PC-9 (cell line): ENCODE measurements around the gene STPG1. TPM values are rescaled to one million over a fixed set of nuclear protein-coding genes. Genes with fewer than 3 reads are reported as not detected.

Source experiments
- BruUV-seq: library from RNA; stranded (reverse); fragments of 400-500 nt; replicated peaks from 2 replicates; lab custom pipeline; 2021; lab: Mats Ljungman, UMichigan
- CTCF ChIA-PET: fragments of 300-600 bp; sonication (Branson Sonifier 250); formaldehyde crosslinking; loops from one replicate; lab custom pipeline; 2022; ENCODE audit warnings: antibody characterized with exemption; lab: Charles Lee
- POLR2A ChIA-PET: fragments of 300-600 bp; sonication (Branson Sonifier 250); formaldehyde crosslinking; loops from one replicate; lab custom pipeline; 2022; ENCODE audit warnings: antibody characterized with exemption; ENCODE audit not compliant: unreplicated experiment; lab: Charles Lee
- DNase-seq, 2 experiments: peaks; one replicate each; pipeline versions ENCODE4 v3.0.0 to v3.0.0-alpha.2; 2015 to 2022; ENCODE audit warnings: mixed read lengths in 1 of 2
- H2AFZ ChIP-seq: fragments of 200-600 bp; sonication (generic); 2 replicates; pipeline ENCODE4 v1.8.1; 2017; ENCODE audit warnings: antibody characterized with exemption
- H3F3A ChIP-seq: fragments of 200-600 bp; sonication (generic); 2 replicates; pipeline ENCODE4 v1.8.1; 2017; ENCODE audit warnings: antibody characterized with exemption, mild to moderate bottlenecking, low read depth; ENCODE audit not compliant: insufficient read depth
- H3K27ac ChIP-seq: fragments of 200-600 bp; sonication (generic); 2 replicates; pipeline ENCODE4 v1.6.1; 2016; ENCODE audit warnings: mixed run types
- H3K27me3 ChIP-seq: fragments of 200-600 bp; sonication (generic); 2 replicates; pipeline ENCODE4 v1.6.1; 2016; ENCODE audit warnings: low read depth, mixed run types; ENCODE audit not compliant: insufficient read depth
- H3K36me3 ChIP-seq: fragments of 200-600 bp; sonication (generic); 2 replicates; pipeline ENCODE4 v1.6.1; 2016; ENCODE audit warnings: low read depth, mixed run types
- H3K4me1 ChIP-seq: fragments of 200-600 bp; sonication (generic); replicated peaks from 2 replicates; pipeline ENCODE4 v1.6.1; 2016; ENCODE audit warnings: mixed run types; ENCODE audit not compliant: insufficient read depth
- H3K4me2 ChIP-seq: fragments of 200-600 bp; sonication (generic); 2 replicates; pipeline ENCODE4 v1.6.1; 2017; ENCODE audit warnings: mixed run types
- H3K4me3 ChIP-seq: fragments of 200-600 bp; sonication (generic); 2 replicates; pipeline ENCODE4 v1.6.1; 2016; ENCODE audit warnings: mixed run types
- H3K79me2 ChIP-seq: fragments of 200-600 bp; sonication (generic); 2 replicates; pipeline ENCODE4 v1.6.1; 2017; ENCODE audit warnings: low read depth, mixed run types
- H3K9me2 ChIP-seq: fragments of 200-600 bp; sonication (generic); 2 replicates; pipeline ENCODE4 v1.8.1; 2017; ENCODE audit warnings: mild to moderate bottlenecking; ENCODE audit not compliant: insufficient read depth
- H3K9me3 ChIP-seq: fragments of 200-600 bp; sonication (generic); 2 replicates; pipeline ENCODE4 v1.8.1; 2016; ENCODE audit warnings: low read depth; ENCODE audit not compliant: insufficient read depth
- H4K20me1 ChIP-seq: fragments of 200-600 bp; sonication (generic); 2 replicates; pipeline ENCODE4 v1.8.1; 2017; ENCODE audit not compliant: insufficient read depth
- EZH2 ChIP-seq: fragments of 200-600 bp; sonication (generic); IDR thresholded peaks from 2 replicates; pipeline ENCODE4 v1.8.0; 2017; ENCODE audit warnings: antibody characterized with exemption, low read depth
- intact Hi-C: fragments of 100-400 bp; cut with micrococcal nuclease; formaldehyde crosslinking; loops from one replicate; pipeline ENCODE4 v1.10.0; 2022; ENCODE audit not compliant: unreplicated experiment
- total RNA-seq: library from RNA; stranded (reverse); gene quantifications from 2 replicates; pipeline ENCODE4 v1.2.3, GENCODE V29; 2021
- TF ChIP-seq, protein P1 (sequence below): fragments of 200-600 bp; sonication (generic); conservative IDR thresholded peaks from 2 replicates; pipeline ENCODE4 v1.6.1; 2017; ENCODE audit warnings: mixed run types, antibody characterized with exemption, mild to moderate bottlenecking, moderate library complexity

STPG1 gene
- total RNA-seq, 1 experiment from 2014 or later, result 11.4 TPM

DNA sequence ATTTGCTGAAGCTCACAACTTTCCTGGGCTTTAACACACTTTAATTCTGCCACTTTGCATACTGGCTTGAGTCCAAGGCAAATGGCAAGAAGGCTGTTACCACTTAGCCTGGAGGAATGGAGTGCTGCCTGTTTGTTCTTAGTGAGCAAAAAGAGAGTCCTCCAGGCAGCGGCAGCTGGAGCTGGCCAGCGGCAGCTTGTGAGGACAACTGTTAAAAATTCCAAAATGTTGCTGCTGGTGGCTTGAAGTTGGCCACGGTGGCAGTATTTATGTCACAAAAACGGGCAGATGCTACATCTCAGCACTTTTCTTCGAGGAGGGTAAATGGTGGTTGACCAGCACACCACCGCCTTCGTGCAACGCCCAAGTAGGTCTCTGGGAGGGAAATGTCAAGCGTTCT lies 27.3 kb downstream of the STPG1 start:
- no peak for TF ChIP-seq EZH2
- TF ChIP-seq, protein P1, sequence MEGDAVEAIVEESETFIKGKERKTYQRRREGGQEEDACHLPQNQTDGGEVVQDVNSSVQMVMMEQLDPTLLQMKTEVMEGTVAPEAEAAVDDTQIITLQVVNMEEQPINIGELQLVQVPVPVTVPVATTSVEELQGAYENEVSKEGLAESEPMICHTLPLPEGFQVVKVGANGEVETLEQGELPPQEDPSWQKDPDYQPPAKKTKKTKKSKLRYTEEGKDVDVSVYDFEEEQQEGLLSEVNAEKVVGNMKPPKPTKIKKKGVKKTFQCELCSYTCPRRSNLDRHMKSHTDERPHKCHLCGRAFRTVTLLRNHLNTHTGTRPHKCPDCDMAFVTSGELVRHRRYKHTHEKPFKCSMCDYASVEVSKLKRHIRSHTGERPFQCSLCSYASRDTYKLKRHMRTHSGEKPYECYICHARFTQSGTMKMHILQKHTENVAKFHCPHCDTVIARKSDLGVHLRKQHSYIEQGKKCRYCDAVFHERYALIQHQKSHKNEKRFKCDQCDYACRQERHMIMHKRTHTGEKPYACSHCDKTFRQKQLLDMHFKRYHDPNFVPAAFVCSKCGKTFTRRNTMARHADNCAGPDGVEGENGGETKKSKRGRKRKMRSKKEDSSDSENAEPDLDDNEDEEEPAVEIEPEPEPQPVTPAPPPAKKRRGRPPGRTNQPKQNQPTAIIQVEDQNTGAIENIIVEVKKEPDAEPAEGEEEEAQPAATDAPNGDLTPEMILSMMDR, result no peak
- no TSS peak for BruUV-seq
- Histone ChIP-seq H3K4me2 (no peak overlapping the region), H2AFZ (no peak overlapping the region), H3K27ac (no peak overlapping the region), H3K4me3 (no peak overlapping the region), H4K20me1 (no peaks in the 10 kb centered on the region), H3K4me1 (peaks cover 12% of the 10 kb centered on the region), H3K27me3 (no peaks in the 10 kb centered on the region), H3K36me3 (no peaks in the 10 kb centered on the region), H3K9me3 (no peaks in the 10 kb centered on the region), H3F3A (peaks cover 6% of the 10 kb centered on the region; the same call in 1 of the 2 replicates), H3K79me2 (no peaks in the 10 kb centered on the region), H3K9me2 (no peaks in the 10 kb centered on the region)
- intact Hi-C loops, result no loop called here
- DNase-seq, result no peak
- CTCF ChIA-PET, result interaction anchor here (0.8 to 0.9 kb wide), 2 partner anchors 182 to 184 kb away, joined by 5 to 6 read pairs; no protein-coding TSS in a partner anchor
- POLR2A ChIA-PET, result no interaction called here

DNA sequence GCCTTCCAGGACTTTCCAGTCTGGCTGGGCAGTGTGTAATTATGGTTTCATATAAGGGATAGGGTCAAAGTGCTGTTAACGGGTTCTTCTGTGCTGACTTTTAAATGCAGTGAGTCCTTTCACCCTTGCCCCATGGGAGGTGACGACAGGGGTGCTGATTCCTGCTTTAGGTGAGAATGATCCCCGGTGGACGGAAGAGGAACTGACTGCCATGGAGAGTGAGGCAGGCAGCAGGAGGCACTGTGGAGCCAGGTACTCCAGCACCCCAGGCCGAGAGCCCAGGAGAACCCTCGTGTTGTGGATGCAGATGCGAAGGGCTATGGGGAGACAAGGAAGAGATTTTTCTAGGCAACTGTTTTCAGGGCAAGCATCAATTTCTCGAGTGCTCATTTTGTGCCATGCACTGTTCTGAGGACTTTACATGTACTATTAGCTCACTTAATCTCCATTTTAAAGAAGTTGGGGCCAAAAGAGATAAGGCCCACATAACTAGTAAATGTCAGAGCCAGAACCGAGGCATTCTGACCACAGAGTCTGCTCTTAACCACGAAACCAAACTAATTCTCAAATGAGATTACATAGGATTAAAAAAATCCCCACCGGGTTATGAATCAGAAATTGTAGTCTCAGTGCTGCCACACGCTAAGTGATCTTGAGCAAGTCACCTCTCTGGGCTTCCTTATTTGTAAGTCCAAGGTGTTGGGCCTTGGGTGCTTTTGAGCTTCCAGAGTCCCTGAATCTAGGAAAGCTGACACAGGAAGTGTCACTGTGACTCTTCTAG lies 28.2 kb downstream of the STPG1 start:
- H3F3A ChIP-seq, result peaks cover 3% of the 10 kb centered on the region; the same call in 1 of the 2 replicates
- BruUV-seq, result no TSS peak
- H3K36me3 ChIP-seq, result no peaks in the 10 kb centered on the region
- intact Hi-C loops, result no loop called here
- POLR2A ChIA-PET, result no interaction called here
- no peak overlapping the region for H3K4me3 ChIP-seq
- no peak overlapping the region for H2AFZ ChIP-seq
- no peak overlapping the region for H3K4me2 ChIP-seq
- no peak for TF ChIP-seq EZH2
- TF ChIP-seq, protein P1, result peak; percentile 55
- no peaks in the 10 kb centered on the region for H3K9me3 ChIP-seq
- no peak for DNase-seq
- peaks cover 16% of the 10 kb centered on the region for H3K4me1 ChIP-seq
- H3K27me3 ChIP-seq, result no peaks in the 10 kb centered on the region
- CTCF ChIA-PET, result interaction anchor here (0.6 to 0.9 kb wide), 3 partner anchors 182 to 332 kb away, joined by 4 to 6 read pairs (median 5); no protein-coding TSS in a partner anchor
- H3K27ac ChIP-seq, result peak overlapping the region; percentile 49
- no peaks in the 10 kb centered on the region for H3K9me2 ChIP-seq
- no peaks in the 10 kb centered on the region for H4K20me1 ChIP-seq
- no peaks in the 10 kb centered on the region for H3K79me2 ChIP-seq

DNA sequence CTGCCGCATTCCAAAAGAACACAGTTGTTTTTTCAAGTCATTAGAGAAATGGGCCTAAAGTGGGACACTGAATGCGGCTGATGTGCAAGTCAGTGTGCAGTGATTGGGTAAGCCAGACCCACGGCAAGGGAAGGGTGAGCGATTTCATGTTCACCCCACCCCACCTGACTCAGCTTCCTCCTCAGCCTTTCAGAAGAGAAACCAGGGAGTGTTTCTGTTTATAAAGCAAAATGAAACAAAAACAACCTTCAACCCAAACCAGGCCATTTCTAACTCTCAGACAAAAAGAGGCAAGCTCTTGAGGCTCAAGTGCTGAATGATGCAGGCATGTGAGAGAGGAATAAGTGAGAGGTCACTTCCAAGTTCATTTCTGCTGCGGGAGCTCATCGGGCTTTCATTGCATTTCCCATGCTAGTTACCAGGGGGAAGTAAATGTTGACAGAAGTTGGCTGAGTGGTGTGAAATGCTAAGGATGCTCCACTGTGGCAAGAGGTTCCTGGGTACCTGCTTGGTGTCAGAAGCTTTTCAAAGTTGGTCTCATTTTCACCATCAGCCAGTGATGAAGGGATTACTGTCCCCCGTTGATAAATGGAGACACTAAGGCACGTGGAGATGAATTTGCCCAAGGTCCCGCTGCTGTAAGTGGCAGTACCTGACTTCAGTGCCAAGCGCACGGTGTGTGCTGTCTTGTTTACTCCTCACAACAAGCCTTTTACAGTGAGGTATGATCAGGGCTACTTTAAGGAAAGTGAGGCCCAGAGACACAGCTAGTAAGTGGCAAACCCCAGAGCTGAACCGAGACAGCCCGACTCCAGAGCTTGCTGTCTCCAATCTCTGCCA lies 29.1 kb downstream of the STPG1 start:
- H3K4me2 ChIP-seq, result peak overlapping the region; percentile 13; the same call in 1 of the 2 replicates
- peaks cover 6% of the 10 kb centered on the region; the same call in 1 of the 2 replicates for H3F3A ChIP-seq
- H4K20me1 ChIP-seq, result no peaks in the 10 kb centered on the region
- no peaks in the 10 kb centered on the region for H3K9me3 ChIP-seq
- ChIA-PET POLR2A (interaction anchor here (0.7 kb wide), 1 partner anchor 65 kb away, joined by 5 read pairs; the partner anchor contains the start of gene GRHL3), CTCF (interaction anchor here (1.5 kb wide), 1 partner anchor 183 kb away, joined by 5 read pairs; no protein-coding TSS in a partner anchor)
- H3K27me3 ChIP-seq, result no peaks in the 10 kb centered on the region
- H3K4me3 ChIP-seq, result no peak overlapping the region
- no peak overlapping the region for H2AFZ ChIP-seq
- H3K27ac ChIP-seq, result peak overlapping the region; percentile 49
- intact Hi-C loops, result no loop called here
- peak in 1 of 2 experiments; percentile 55 for DNase-seq
- no peaks in the 10 kb centered on the region for H3K79me2 ChIP-seq
- TF ChIP-seq EZH2, result no peak
- TF ChIP-seq, protein P1, result no peak
- no TSS peak for BruUV-seq
- H3K9me2 ChIP-seq, result no peaks in the 10 kb centered on the region
- peaks cover 25% of the 10 kb centered on the region for H3K4me1 ChIP-seq
- H3K36me3 ChIP-seq, result no peaks in the 10 kb centered on the region
